ENCODE results near the gene CADM1.

- TF ChIP-seq, protein P1, sequence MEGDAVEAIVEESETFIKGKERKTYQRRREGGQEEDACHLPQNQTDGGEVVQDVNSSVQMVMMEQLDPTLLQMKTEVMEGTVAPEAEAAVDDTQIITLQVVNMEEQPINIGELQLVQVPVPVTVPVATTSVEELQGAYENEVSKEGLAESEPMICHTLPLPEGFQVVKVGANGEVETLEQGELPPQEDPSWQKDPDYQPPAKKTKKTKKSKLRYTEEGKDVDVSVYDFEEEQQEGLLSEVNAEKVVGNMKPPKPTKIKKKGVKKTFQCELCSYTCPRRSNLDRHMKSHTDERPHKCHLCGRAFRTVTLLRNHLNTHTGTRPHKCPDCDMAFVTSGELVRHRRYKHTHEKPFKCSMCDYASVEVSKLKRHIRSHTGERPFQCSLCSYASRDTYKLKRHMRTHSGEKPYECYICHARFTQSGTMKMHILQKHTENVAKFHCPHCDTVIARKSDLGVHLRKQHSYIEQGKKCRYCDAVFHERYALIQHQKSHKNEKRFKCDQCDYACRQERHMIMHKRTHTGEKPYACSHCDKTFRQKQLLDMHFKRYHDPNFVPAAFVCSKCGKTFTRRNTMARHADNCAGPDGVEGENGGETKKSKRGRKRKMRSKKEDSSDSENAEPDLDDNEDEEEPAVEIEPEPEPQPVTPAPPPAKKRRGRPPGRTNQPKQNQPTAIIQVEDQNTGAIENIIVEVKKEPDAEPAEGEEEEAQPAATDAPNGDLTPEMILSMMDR (IDR thresholded peaks at IDR 0.05): no peak
- no peak for TF ChIP-seq POLR2A (IDR thresholded peaks at IDR 0.05)
Observed at GRCh38 chr11:115365907-115366306, 138.3 kb downstream of the CADM1 start.
